ENCODE results near the gene ANKMY1. TPM values are rescaled to one million over a fixed set of nuclear protein-coding genes. Genes with fewer than 3 reads are reported as not detected.
A peak's percentile ranks its signal among the peaks of the same experiment; 100 is the strongest.

Gene ANKMY1
- total and polyA plus RNA-seq, 2 of the 13 experiments (the other 11 are each of a cell fraction or from before 2014, with no cell fraction given), result 11.7 to 18.8 TPM

- TF ChIP-seq PTBP1 (IDR thresholded peaks at IDR 0.05; ENCODE audit: low read depth, low read length, poor library complexity, severe bottlenecking), result peak; percentile 70
- TF ChIP-seq FOSL1 (CRISPR knock-in tag; IDR thresholded peaks at IDR 0.05; ENCODE audit: borderline replicate concordance), result no peak
- TF ChIP-seq ZNF670 (CRISPR knock-in tag; IDR thresholded peaks at IDR 0.05; ENCODE audit: borderline replicate concordance), result peak; percentile 52; the same call in 1 of the 2 replicates
- TF ChIP-seq ZNF703 (CRISPR knock-in tag; IDR thresholded peaks at IDR 0.05; ENCODE audit: borderline replicate concordance), result peak; percentile 87; the same call in 1 of the 2 replicates
- TF ChIP-seq PPARG (CRISPR knock-in tag; conservative IDR thresholded peaks at IDR 0.05), result no peak; the same call in 1 of the 2 replicates
- TF ChIP-seq ZNF446 (CRISPR knock-in tag; IDR thresholded peaks at IDR 0.05), result peak; percentile 86; the same call in 1 of the 2 replicates
- TF ChIP-seq BCLAF1 (IDR thresholded peaks at IDR 0.05), result no peak
- no peak for TF ChIP-seq HIVEP1 (CRISPR knock-in tag; IDR thresholded peaks at IDR 0.05)
- no peak for TF ChIP-seq ZNF550 (CRISPR knock-in tag; IDR thresholded peaks at IDR 0.05; ENCODE audit: borderline replicate concordance)
- TF ChIP-seq PHF8 (CRISPR knock-in tag; IDR thresholded peaks at IDR 0.05), result peak; percentile 88
- peak; percentile 63; the same call in 1 of the 2 replicates for TF ChIP-seq ZNF768 (CRISPR knock-in tag; IDR thresholded peaks at IDR 0.05)
- TF ChIP-seq PRDM15 (CRISPR knock-in tag; IDR thresholded peaks at IDR 0.05), result peak; percentile 73; the same call in 1 of the 2 replicates
- peak; percentile 35 for TF ChIP-seq MEIS1 (CRISPR knock-in tag; IDR thresholded peaks at IDR 0.05; ENCODE audit: borderline replicate concordance)
- TF ChIP-seq ZNF776 (CRISPR knock-in tag; IDR thresholded peaks at IDR 0.05), result peak; percentile 92; the same call in 1 of the 2 replicates
- no peak for TF ChIP-seq SMYD3 (CRISPR knock-in tag; IDR thresholded peaks at IDR 0.05)
- no peak for TF ChIP-seq ZNF597 (CRISPR knock-in tag; IDR thresholded peaks at IDR 0.05)
- TF ChIP-seq ZEB1 (IDR thresholded peaks at IDR 0.05; ENCODE audit: insufficient replicate concordance, low read depth), result no peak
- no peak for TF ChIP-seq ZNF34 (CRISPR knock-in tag; IDR thresholded peaks at IDR 0.05; ENCODE audit: borderline replicate concordance)
- peak in 1 of 2 experiments; percentile 45; a peak in 1 of 4 replicates for TF ChIP-seq EP300 (IDR thresholded peaks at IDR 0.05; ENCODE audit: low read depth in 2 of 2, low read length in 2 of 2)
- TF ChIP-seq EP300 (CRISPR knock-in tag; IDR thresholded peaks at IDR 0.05; ENCODE audit: borderline replicate concordance), result no peak
- peak; percentile 97 for TF ChIP-seq SIN3A (IDR thresholded peaks at IDR 0.05; ENCODE audit: borderline replicate concordance, low read depth, low read length)
Measured at GRCh38 chr2:240560480-240561324, 2.9 kb upstream of the ANKMY1 start (continued).

Measured in HepG2 (cell line).